Thyroid gland (tissue), 4 donors: Measurements from ENCODE around the gene CRNKL1. TPM values are rescaled to one million over a fixed set of nuclear protein-coding genes. Genes with fewer than 3 reads are reported as not detected.

Experiments
- DNase-seq, 2 donors: peaks; one replicate each; pipeline ENCODE4 v3.0.0-alpha.2; 2019
- H3K27ac ChIP-seq, 3 donors: fragments of 200-600 bp; sonication (generic); 1 replicate in 2 of 3; 2 replicates in 1 of 3; pipeline ENCODE4 v1.5.1; 2016 to 2019; ENCODE audit warnings: mild to moderate bottlenecking in 1 of 3, moderate library complexity in 1 of 3
- H3K27me3 ChIP-seq: fragments of 200-600 bp; sonication (generic); one replicate; pipeline ENCODE4 v1.5.1; 2019
- H3K36me3 ChIP-seq, 2 donors: fragments of 200-600 bp; sonication (generic); one replicate each; pipeline ENCODE4 v1.5.1; 2016 to 2019
- H3K4me1 ChIP-seq, 2 donors: fragments of 200-600 bp; sonication (generic); one replicate each; pipeline ENCODE4 v1.5.1; 2017 to 2019
- H3K4me3 ChIP-seq, 3 donors: fragments of 200-600 bp; sonication (generic); replicated peaks in 1 of 3; 1 replicate in 2 of 3; 2 replicates in 1 of 3; pipeline ENCODE4 v1.5.1; 2016; ENCODE audit warnings: mild to moderate bottlenecking in 1 of 3
- H3K9me3 ChIP-seq: fragments of 200-600 bp; sonication (generic); one replicate; pipeline ENCODE4 v1.5.1; 2017
- CTCF ChIP-seq, 6 experiments: fragments of 200-600 bp in 3 of 6; fragments of 450-650 bp in 3 of 6; sonication (generic) in 3 of 6; IDR thresholded peaks; one replicate each; pipeline ENCODE4 v1.5.1; 2016 to 2019; ENCODE audit warnings: antibody characterized with exemption in 6 of 6, mild to moderate bottlenecking in 2 of 6, inconsistent platforms in 1 of 6, moderate library complexity in 1 of 6
- POLR2A ChIP-seq, 2 donors: fragments of 450-650 bp; IDR thresholded peaks; one replicate each; pipeline ENCODE4 v1.6.1; 2017; ENCODE audit warnings: antibody characterized with exemption in 2 of 2, mild to moderate bottlenecking in 2 of 2, moderate library complexity in 1 of 2
- WGBS, 2 donors: methylation state at CpG; one replicate each; pipeline ENCODE4 v1.1.5; 2017; 5-methylcytosine and 5-hydroxymethylcytosine counted together
- intact Hi-C: fragments of 100-400 bp; cut with DNase I; formaldehyde crosslinking; loops from one replicate; pipeline ENCODE4 v1.15.1; 2023
- total RNA-seq, 4 donors: library from RNA; depleted of rRNA; stranded (reverse); fragments of >200 nt; gene quantifications; one replicate each; pipeline ENCODE4 v1.2.3, GENCODE V29; 2016

Gene CRNKL1
- total RNA-seq, 4 donors from 2014 or later, result 23.6 to 35.2 (median 27.2) TPM

- H3K27me3 ChIP-seq, result no peaks in the 10 kb centered on the region
- peaks cover 14 to 58% of the 10 kb centered on the region in 2 donors for H3K4me1 ChIP-seq
- TF ChIP-seq POLR2A (IDR thresholded peaks at IDR 0.05), result no peak
- TF ChIP-seq CTCF (IDR thresholded peaks at IDR 0.05), result no peak
- intact Hi-C loops, result loop anchor here (10.0 kb wide), 1 partner anchor 108 kb away; no protein-coding TSS in a partner anchor
- H3K36me3 ChIP-seq, result peaks cover under 1 to 9% of the 10 kb centered on the region in 2 donors
- H3K27ac ChIP-seq, result peak overlapping the region in 2 of 3 donors; percentile 24 to 48
- no peaks in the 10 kb centered on the region for H3K9me3 ChIP-seq
- no peak overlapping the region for H3K4me3 ChIP-seq
- DNase-seq, result no peak
- 83 to 86% methylated on average over 14 of the region's 14 CpGs for WGBS, 2 donors
Observed at GRCh38 chr20:19992996-19993908, 59.0 kb downstream of the CRNKL1 start.

- Histone ChIP-seq H3K27me3 (no peaks in the 10 kb centered on the region), H3K36me3 (peaks cover 0 to under 1% of the 10 kb centered on the region in 2 donors), H3K27ac (peak overlapping the region in 1 of 3 donors; percentile 7), H3K9me3 (no peaks in the 10 kb centered on the region), H3K4me3 (no peak overlapping the region), H3K4me1 (peaks cover 14 to 53% of the 10 kb centered on the region in 2 donors)
- DNase-seq, result no peak
- TF ChIP-seq POLR2A (IDR thresholded peaks at IDR 0.05) (no peak), CTCF (IDR thresholded peaks at IDR 0.05) (no peak)
- intact Hi-C loops, result loop anchor here (10.0 kb wide), 1 partner anchor 107 kb away; no protein-coding TSS in a partner anchor
- 81 to 85% methylated on average over 2 of the region's 2 CpGs for WGBS, 2 donors
Observed at GRCh38 chr20:19991854-19992253, 60.4 kb downstream of the CRNKL1 start.

GRCh38 chr20:19991308-19991707, 61.0 kb downstream of the CRNKL1 start:
- 56 to 71% methylated on average over 1 of the region's 1 CpG for WGBS, 2 donors
- Histone ChIP-seq H3K36me3 (no peaks in the 10 kb centered on the region), H3K4me3 (no peak overlapping the region), H3K27ac (peak overlapping the region in 1 of 3 donors; percentile 49), H3K4me1 (peaks cover 14 to 55% of the 10 kb centered on the region in 2 donors), H3K9me3 (no peaks in the 10 kb centered on the region), H3K27me3 (no peaks in the 10 kb centered on the region)
- intact Hi-C loops, result loop anchor here (10.0 kb wide), 1 partner anchor 107 kb away; no protein-coding TSS in a partner anchor
- TF ChIP-seq CTCF (IDR thresholded peaks at IDR 0.05) (no peak), POLR2A (IDR thresholded peaks at IDR 0.05) (no peak)
- no peak for DNase-seq

- peaks cover 14 to 59% of the 10 kb centered on the region in 2 donors for H3K4me1 ChIP-seq
- intact Hi-C loops, result loop anchor here (10.0 kb wide), 1 partner anchor 106 kb away; no protein-coding TSS in a partner anchor
Observed at GRCh38 chr20:19990850-19991249, 61.4 kb downstream of the CRNKL1 start.

GRCh38 chr20:19987046-19987445, 65.2 kb downstream of the CRNKL1 start:
- no peak for DNase-seq
- 84 to 91% methylated on average over 4 of the region's 4 CpGs for WGBS, 2 donors
- Histone ChIP-seq H3K4me3 (no peak overlapping the region), H3K27me3 (no peaks in the 10 kb centered on the region), H3K27ac (no peak overlapping the region), H3K4me1 (peaks cover 14 to 50% of the 10 kb centered on the region in 2 donors), H3K36me3 (no peaks in the 10 kb centered on the region), H3K9me3 (no peaks in the 10 kb centered on the region)
- TF ChIP-seq POLR2A (IDR thresholded peaks at IDR 0.05), result no peak
- no peak for TF ChIP-seq CTCF (IDR thresholded peaks at IDR 0.05)
- intact Hi-C loops, result no loop called here

More at GRCh38 chr20:19990850-19991249, 61.4 kb downstream of the CRNKL1 start:
- Histone ChIP-seq H3K9me3 (no peaks in the 10 kb centered on the region), H3K27ac (peak overlapping the region in 2 of 3 donors; percentile 27 to 49), H3K27me3 (no peaks in the 10 kb centered on the region), H3K4me3 (no peak overlapping the region), H3K36me3 (no peaks in the 10 kb centered on the region)
- no peak for TF ChIP-seq POLR2A (IDR thresholded peaks at IDR 0.05)
- WGBS, 2 donors, result 48 to 59% methylated on average over 5 of the region's 5 CpGs
- DNase-seq, result no peak
